Activated naive CD8-positive, alpha-beta T cell treated with anti-CD3 and anti-CD28 coated beads for 36 hours (primary cell): ENCODE data around the gene CEACAM16. TPM values are rescaled to one million over a fixed set of nuclear protein-coding genes. Genes with fewer than 3 reads are reported as not detected.

Experiments used
- DNase-seq: peaks from one replicate; pipeline ENCODE4 v3.0.0; 2021
- H3K27ac Mint-ChIP-seq: one replicate; pipeline ENCODE4 v1.8.0; 2022; ENCODE audit warnings: mild to moderate bottlenecking, moderate library complexity, mixed read lengths
- H3K27me3 Mint-ChIP-seq: one replicate; pipeline ENCODE4 v1.8.0; 2022; ENCODE audit warnings: mild to moderate bottlenecking, mixed read lengths
- H3K36me3 Mint-ChIP-seq: one replicate; pipeline ENCODE4 v1.8.0; 2021; ENCODE audit warnings: mild to moderate bottlenecking, mixed read lengths
- H3K4me1 Mint-ChIP-seq: one replicate; pipeline ENCODE4 v1.8.0; 2021; ENCODE audit warnings: mixed read lengths
- H3K4me3 Mint-ChIP-seq: one replicate; pipeline ENCODE4 v1.8.0; 2022; ENCODE audit warnings: mild to moderate bottlenecking, moderate library complexity, mixed read lengths
- H3K9me3 Mint-ChIP-seq: one replicate; pipeline ENCODE4 v1.8.0; 2022; ENCODE audit warnings: mixed read lengths
- total RNA-seq, 2 experiments: library from RNA; stranded (reverse); gene quantifications; one replicate each; pipeline ENCODE4 v1.2.3, GENCODE V29; 2021

Gene CEACAM16
- total RNA-seq, 2 experiments from 2014 or later, result not detected

DNA sequence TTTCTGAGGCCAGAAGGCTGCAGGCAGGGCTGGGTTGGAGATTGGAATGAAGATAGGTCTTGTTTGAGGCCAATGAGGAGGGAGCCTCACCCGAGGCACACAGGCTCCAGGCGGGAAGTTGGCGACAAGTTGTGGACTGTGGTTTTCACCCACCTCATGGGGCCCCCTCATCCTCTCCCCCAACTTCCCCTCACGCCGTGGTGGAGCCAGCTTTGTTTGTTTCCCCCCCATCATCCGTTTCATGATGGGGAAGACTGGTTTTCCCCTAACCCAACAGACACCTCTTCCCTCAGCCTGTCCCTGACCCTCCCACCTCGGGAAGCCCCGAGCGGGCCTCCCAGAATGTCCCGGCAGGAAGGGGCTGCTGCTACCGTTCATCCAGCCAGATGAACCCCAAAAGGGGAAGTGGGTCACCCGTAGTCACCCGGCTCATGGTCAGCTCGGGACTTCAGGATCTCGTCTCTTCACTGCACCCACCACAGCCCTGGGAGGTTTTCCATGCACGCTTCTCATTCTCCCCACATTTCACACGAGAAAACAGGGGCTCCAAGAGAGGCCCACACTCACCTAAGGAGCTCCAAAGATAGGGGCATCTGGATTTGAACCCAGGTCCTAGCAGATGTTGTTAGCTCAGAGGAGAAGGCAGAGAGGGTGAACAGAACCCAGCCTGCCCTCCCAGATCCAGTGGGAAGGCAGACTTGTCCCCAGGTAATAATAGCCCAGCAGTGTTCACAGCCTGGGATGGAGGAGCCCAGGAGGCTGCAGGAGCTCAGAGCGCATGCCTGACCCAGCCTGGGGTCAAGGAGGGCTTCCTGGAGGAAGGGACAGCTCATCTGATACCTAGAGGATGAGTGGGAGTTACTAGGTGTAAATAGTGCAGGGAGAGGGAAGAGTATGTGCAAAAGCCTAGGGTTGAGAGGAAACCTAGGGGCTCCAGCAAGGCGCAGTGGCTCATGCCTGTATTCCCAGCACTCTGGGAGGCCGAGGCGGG is 23.5 kb downstream of the CEACAM16 start:
- Mint-ChIP-seq H3K9me3 (no peaks in the 10 kb centered on the region), H3K4me1 (peaks cover 29% of the 10 kb centered on the region), H3K36me3 (no peaks in the 10 kb centered on the region), H3K27ac (peak overlapping the region; percentile 67), H3K27me3 (no peaks in the 10 kb centered on the region), H3K4me3 (no peak overlapping the region)
- DNase-seq, result peak; percentile 27

DNA sequence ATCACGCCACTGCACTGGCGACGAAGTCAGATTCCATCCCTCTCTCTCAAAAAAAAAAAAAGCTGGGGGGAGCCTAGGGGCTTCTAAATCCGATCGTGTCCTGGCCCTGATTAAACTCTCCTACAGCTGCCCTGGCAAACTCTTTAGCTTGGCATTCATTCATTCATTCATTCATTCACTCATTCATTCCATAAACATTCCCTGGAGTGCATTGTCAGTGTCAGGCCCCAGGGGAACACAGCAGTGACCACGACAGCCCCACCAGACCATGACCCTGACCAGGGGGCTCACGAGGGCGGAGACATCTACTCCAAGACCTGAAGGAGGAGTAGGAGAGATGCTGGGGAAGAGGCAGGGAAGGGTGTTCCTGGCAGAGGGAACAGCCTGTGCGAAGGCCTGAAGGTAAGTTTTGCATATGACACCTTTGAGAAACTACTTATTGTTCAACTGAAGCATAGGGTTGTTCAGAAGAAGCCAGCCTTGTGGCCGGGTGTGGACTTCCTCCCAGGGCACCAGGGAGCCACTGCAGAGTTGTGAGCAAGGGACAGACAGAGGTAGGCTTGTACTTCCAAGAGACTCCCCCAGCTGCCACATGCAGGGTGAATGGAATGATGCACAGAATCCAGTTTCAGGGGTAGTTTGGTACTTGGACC is 24.5 kb downstream of the CEACAM16 start:
- H3K36me3 Mint-ChIP-seq, result no peaks in the 10 kb centered on the region
- peaks cover 30% of the 10 kb centered on the region for H3K4me1 Mint-ChIP-seq
- DNase-seq, result no peak
- no peaks in the 10 kb centered on the region for H3K27me3 Mint-ChIP-seq
- H3K27ac Mint-ChIP-seq, result peak overlapping the region; percentile 34
- no peak overlapping the region for H3K4me3 Mint-ChIP-seq
- H3K9me3 Mint-ChIP-seq, result no peaks in the 10 kb centered on the region

GRCh38 chr19:44723952-44724319 is 25.0 kb downstream of the CEACAM16 start:
- Mint-ChIP-seq H3K4me3 (no peak overlapping the region), H3K4me1 (peaks cover 30% of the 10 kb centered on the region)

DNA sequence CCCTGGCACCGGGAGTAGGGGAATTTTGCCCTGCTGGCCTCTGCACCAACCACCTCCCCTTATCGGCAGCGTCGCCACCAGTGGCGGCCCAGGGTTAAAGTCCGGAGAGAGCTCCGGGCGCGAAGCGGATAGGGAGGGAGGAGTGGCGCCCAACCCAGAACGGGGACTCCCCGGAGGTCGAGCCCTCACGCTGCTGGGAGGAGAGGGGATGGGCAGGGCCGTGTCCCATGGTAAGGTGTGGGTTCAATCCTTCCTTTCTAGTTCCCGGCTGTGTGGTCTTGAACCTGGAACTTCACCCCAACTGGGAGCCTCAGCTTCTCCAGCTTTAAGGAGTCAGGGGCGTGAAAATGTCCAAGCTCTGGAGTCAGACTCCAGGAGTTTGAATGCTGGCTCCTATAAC is 26.3 kb downstream of the CEACAM16 start:
- Mint-ChIP-seq H3K9me3 (no peaks in the 10 kb centered on the region), H3K4me3 (no peak overlapping the region), H3K36me3 (no peaks in the 10 kb centered on the region), H3K27ac (no peak overlapping the region), H3K27me3 (no peaks in the 10 kb centered on the region), H3K4me1 (peaks cover 30% of the 10 kb centered on the region)
- no peak for DNase-seq

More at GRCh38 chr19:44723952-44724319, 25.0 kb downstream of the CEACAM16 start:
- Mint-ChIP-seq H3K36me3 (no peaks in the 10 kb centered on the region), H3K9me3 (no peaks in the 10 kb centered on the region), H3K27me3 (no peaks in the 10 kb centered on the region), H3K27ac (no peak overlapping the region)
- DNase-seq, result peak; percentile 78

GRCh38 chr19:44725684-44726083 is 26.7 kb downstream of the CEACAM16 start:
- no peak for DNase-seq
- no peak overlapping the region for H3K27ac Mint-ChIP-seq
- no peaks in the 10 kb centered on the region for H3K27me3 Mint-ChIP-seq
- H3K4me3 Mint-ChIP-seq, result no peak overlapping the region
- no peaks in the 10 kb centered on the region for H3K36me3 Mint-ChIP-seq
- H3K4me1 Mint-ChIP-seq, result peaks cover 30% of the 10 kb centered on the region
- no peaks in the 10 kb centered on the region for H3K9me3 Mint-ChIP-seq

DNA sequence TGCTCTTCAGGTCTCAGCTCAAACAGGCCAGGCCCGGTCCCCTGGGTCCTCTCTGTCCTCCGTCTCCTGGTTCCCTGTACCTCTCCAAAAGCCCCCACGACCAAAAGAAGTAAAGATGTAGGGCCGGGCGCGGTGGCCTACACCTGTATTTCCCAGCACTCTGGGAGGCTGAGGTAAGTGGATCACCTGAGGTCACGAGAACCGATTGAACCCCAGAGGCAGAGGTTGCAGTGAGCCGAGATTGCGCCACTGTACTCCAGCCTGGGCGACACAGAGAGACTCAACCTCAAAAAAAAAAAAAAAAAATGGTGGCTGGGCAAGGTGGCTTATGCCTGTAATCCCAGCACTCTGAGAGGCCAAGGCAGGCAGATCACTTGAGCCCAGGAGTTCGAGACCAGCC is 27.5 kb downstream of the CEACAM16 start:
- peaks cover 30% of the 10 kb centered on the region for H3K4me1 Mint-ChIP-seq
- H3K27me3 Mint-ChIP-seq, result no peaks in the 10 kb centered on the region
- no peak overlapping the region for H3K4me3 Mint-ChIP-seq
- no peaks in the 10 kb centered on the region for H3K36me3 Mint-ChIP-seq
- no peak for DNase-seq
- H3K9me3 Mint-ChIP-seq, result no peaks in the 10 kb centered on the region
- H3K27ac Mint-ChIP-seq, result no peak overlapping the region

DNA sequence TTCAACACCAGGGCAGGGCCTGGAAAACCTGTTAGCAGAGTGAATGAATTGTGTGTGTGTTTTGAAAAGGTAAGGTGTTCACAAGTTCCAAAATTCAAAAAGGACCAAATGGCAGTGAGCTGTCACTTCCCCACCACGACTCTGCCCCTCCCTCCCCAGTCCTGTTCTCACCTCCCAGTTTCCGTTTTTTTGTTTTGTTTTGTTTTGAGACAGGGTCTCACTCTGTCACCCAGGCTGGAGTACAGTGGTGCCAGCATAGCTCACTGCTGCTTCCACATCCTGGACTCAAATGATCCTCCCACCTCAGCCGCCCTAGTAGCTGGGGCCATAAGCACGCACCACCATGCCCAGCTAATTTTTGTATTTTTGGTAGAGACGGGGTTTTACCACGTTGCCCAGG is 29.2 kb downstream of the CEACAM16 start:
- Mint-ChIP-seq H3K27ac (no peak overlapping the region), H3K27me3 (no peaks in the 10 kb centered on the region), H3K4me1 (peaks cover 17% of the 10 kb centered on the region), H3K4me3 (no peak overlapping the region), H3K9me3 (no peaks in the 10 kb centered on the region), H3K36me3 (no peaks in the 10 kb centered on the region)
- no peak for DNase-seq

DNA sequence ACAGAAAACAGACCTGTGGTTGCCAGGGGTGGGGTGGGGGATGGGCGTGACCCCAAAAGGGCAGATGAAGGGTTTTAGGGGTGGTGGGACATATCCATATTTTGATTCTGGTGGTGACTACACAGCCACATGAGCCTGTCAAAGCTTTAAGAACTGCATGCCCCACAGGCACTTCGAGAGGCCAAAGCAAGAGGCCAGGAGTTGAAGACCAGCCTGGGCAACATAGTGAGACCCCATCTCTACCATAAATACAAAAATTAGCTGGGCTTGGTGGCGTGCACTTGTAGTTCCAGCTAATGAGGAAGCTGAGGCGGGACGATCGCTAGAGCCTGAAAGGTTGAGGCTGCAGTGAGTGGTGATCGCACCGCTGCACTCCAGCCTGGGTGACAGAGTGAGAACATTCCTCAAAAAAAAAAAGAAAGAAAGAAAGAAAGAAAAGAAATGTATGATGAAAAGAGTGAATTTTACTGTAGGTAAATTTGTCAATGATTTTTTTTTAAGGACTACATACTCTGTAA is 30.6 kb downstream of the CEACAM16 start:
- no peaks in the 10 kb centered on the region for H3K27me3 Mint-ChIP-seq

DNA sequence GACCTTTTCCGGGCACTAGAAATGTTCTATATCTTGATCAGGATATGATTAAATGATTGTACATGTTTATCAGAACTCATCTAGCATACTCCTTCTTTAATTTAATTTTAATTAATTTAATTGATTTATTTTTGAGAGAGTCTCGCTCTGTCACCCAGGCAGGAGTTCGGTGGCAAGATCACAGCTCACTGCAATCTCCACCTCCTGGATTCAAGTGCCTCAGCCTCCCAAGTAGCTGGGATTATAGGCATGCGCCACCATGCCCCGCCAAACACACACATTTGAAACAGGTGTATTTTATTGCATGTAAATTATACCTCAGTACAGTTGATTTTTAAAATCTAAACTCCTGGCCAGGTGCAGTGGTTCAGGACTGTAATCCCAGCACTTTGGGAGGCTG is 32.1 kb downstream of the CEACAM16 start:
- Mint-ChIP-seq H3K4me1 (peaks cover 2% of the 10 kb centered on the region), H3K27me3 (no peaks in the 10 kb centered on the region), H3K27ac (no peak overlapping the region), H3K36me3 (no peaks in the 10 kb centered on the region), H3K9me3 (no peaks in the 10 kb centered on the region), H3K4me3 (no peak overlapping the region)
- DNase-seq, result no peak

More for the DNA sequence above, 30.6 kb downstream of the CEACAM16 start:
- Mint-ChIP-seq H3K36me3 (no peaks in the 10 kb centered on the region), H3K9me3 (no peaks in the 10 kb centered on the region), H3K4me3 (no peak overlapping the region), H3K27ac (no peak overlapping the region), H3K4me1 (peaks cover 4% of the 10 kb centered on the region)
- no peak for DNase-seq

- no peak for DNase-seq
- Mint-ChIP-seq H3K27me3 (no peaks in the 10 kb centered on the region), H3K4me3 (no peak overlapping the region), H3K9me3 (no peaks in the 10 kb centered on the region), H3K27ac (no peak overlapping the region), H3K36me3 (no peaks in the 10 kb centered on the region), H3K4me1 (peaks cover 2% of the 10 kb centered on the region)
Observed at GRCh38 chr19:44731622-44732021, 32.7 kb downstream of the CEACAM16 start.

DNA sequence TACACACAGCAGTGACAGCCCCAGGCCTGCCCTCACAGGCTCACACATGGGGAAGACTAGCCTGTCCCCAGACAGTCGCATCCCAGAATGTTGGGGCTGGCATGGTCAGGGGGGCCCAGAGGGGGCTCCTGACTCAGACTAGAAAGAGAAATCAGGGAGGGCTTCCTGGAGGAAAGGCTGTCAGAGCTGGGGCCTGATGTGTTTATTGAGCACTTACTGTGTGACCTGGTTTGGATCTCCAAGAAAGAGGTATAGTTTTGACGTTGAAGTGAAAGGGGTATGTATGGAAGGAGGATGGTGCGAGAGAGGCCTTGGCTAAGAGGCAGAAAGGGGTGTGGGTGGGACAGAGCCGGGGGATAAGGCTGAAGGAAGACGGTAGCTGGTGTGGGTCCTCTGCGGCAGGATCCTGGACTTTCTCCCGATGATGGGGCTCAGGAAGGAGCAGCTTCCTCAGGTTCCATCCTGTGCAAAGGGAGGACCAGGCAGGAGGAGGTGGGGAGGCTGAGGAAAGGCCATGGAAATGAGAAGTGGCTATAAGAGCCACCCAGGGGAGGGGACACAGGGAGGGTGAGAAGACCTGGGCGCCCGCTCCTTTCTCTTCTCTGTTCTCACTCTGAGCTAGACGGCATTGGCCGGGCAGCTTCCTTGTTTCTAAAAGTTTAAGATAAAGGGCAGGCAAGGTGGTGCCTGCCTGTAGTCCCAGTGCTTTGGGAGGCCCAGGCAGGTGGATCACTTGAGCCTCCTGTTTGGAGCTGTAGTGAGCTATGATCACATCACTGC is 33.5 kb downstream of the CEACAM16 start:
- no peaks in the 10 kb centered on the region for H3K36me3 Mint-ChIP-seq
- no peak overlapping the region for H3K27ac Mint-ChIP-seq
- H3K27me3 Mint-ChIP-seq, result no peaks in the 10 kb centered on the region
- H3K4me3 Mint-ChIP-seq, result no peak overlapping the region
- no peak for DNase-seq
- H3K9me3 Mint-ChIP-seq, result no peaks in the 10 kb centered on the region
- peaks cover 2% of the 10 kb centered on the region for H3K4me1 Mint-ChIP-seq

GRCh38 chr19:44734357-44734756 is 35.4 kb downstream of the CEACAM16 start:
- Mint-ChIP-seq H3K27me3 (no peaks in the 10 kb centered on the region), H3K27ac (no peak overlapping the region), H3K36me3 (no peaks in the 10 kb centered on the region), H3K9me3 (no peaks in the 10 kb centered on the region), H3K4me1 (no peaks in the 10 kb centered on the region), H3K4me3 (no peak overlapping the region)
- no peak for DNase-seq

GRCh38 chr19:44735011-44735410 is 36.1 kb downstream of the CEACAM16 start:
- Mint-ChIP-seq H3K4me1 (no peaks in the 10 kb centered on the region), H3K27ac (no peak overlapping the region), H3K4me3 (no peak overlapping the region), H3K27me3 (no peaks in the 10 kb centered on the region), H3K9me3 (no peaks in the 10 kb centered on the region), H3K36me3 (no peaks in the 10 kb centered on the region)
- DNase-seq, result no peak

DNA sequence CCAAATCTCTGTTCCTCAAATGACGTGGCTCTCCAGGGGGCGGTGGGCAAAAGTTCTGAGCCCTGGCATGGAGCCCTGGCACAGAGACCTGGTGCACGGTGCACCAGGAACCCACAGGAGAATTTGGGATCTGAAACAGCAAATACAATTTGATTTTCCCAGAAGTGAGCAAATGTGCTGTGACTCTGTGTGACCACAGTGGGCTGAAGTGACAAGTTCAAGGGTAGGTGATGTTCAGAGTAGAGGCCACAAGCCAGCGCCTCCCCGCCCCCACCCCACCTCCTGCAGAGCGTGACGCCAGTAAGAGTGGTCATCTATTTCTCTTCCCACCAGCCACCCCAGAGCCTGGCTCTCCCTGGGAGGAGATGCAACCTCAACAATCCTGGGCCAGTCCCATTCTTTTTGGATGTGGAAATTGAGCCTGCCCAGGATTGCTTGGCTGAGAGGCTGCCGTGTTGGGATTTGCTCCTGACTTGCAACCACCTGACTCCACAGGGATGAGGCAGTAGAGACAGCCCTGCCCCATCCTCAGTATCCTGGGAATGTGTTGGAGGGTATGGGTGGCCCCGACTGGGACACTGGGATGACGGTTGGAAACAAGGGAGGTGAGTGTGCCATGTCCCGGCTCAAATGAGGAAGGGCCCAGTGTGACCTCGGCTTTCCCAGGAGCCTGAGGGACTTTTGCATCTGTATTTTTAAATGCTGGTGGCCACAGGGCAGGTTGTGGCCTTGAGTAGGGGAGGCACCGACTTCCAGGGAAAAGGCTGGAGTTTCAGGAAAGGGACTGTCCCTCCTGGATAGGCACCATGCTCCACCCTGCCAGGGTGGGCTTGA is 38.5 kb downstream of the CEACAM16 start:
- DNase-seq, result no peak
- no peaks in the 10 kb centered on the region for H3K9me3 Mint-ChIP-seq
- no peaks in the 10 kb centered on the region for H3K27me3 Mint-ChIP-seq
- H3K4me1 Mint-ChIP-seq, result no peaks in the 10 kb centered on the region
- no peak overlapping the region for H3K4me3 Mint-ChIP-seq
- H3K27ac Mint-ChIP-seq, result no peak overlapping the region
- no peaks in the 10 kb centered on the region for H3K36me3 Mint-ChIP-seq
